C1 segment of cervical spinal cord (tissue), 14 donors: Measurements from ENCODE around the gene SLC25A52.
"Not testable (repeated sequence)": the region's sequence is repeated elsewhere in the genome, so short reads cannot be mapped to it uniquely, and the experiment has no call there.

Source experiments
- DNase-seq, 14 donors: peaks; one replicate each; lab custom pipeline; 2025; lab: John Stamatoyannopoulos, UW

The SLC25A52 gene, protein sequence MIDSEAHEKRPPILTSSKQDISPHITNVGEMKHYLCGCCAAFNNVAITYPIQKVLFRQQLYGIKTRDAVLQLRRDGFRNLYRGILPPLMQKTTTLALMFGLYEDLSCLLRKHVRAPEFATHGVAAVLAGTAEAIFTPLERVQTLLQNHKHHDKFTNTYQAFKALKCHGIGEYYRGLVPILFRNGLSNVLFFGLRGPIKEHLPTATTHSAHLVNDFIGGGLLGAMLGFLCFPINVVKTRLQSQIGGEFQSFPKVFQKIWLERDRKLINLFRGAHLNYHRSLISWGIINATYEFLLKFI

GRCh38 chr18:31760695-31761094, at the start of gene SLC25A52:
SLC25A52 (minus strand) TSS chr18:31760880; CDS start chr18:31760661, 219 bp downstream.
- DNase-seq = no peak

GRCh38 chr18:31809049-31809448, 48.4 kb upstream of the SLC25A52 start:
- DNase-seq = not testable (repeated sequence)

DNA sequence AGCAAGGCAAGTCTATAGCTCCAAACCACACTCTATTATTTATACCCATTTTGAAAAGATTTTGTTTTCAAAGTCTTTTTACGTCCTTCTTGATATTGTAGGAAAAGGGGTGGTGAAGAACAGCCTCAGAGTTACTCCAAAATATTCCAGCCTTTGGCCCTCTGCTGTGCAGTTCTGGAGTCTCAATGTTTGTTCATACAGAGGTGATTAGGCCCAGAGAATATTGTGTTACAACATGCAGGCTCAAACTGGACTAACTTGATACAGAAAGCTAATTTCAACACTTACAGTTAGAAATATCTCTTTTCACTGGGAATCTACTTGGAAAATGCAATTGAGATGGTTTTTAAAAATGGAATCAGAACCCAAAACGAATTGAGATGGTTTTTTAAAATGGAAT, 40.4 kb upstream of the SLC25A52 start:
- DNase-seq = no peak

GRCh38 chr18:31799257-31799656, 38.6 kb upstream of the SLC25A52 start:
- not testable (repeated sequence) for DNase-seq

DNA sequence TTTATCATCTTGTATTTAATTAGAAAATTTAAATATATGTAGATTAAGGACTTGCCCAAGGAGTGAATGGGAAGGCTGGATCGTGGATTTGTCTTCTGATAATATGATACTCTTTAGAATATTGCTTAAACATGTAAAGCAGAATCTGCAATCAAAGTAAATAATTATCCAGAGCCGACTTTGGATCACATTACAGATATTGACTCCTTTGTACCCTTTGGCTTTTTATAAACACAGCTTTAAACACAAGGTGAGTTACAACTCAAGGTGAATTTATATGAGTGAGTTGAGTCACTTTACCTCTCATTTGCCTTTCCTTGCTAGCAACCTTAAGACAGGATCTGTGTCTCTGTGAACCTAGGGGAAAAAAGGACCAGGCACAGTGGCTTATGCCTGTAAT, 37.7 kb upstream of the SLC25A52 start:
- DNase-seq = no peak

GRCh38 chr18:31795747-31796146, 35.1 kb upstream of the SLC25A52 start:
- DNase-seq = no peak

DNA sequence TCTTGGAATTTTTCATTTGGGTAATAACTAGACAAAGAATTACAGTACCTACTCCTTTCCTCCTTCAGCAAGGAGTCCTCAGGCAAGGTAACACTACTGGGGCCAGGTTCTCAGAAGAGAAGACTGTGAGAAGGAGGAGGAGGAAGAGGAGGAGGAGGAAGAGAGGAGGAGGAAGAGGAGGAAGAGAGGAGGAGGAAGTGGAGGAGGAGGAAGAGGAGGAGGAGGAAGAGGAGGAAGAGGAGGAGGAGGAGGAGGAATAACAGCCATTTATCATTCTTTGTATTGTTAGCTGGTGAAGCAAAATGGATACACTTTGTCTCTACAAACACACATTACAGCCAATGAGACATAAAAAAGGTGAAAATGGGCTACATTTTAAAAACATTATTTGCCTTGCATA, 32.9 kb upstream of the SLC25A52 start:
- DNase-seq = no peak

GRCh38 chr18:31792580-31792911, 31.9 kb upstream of the SLC25A52 start:
- no peak for DNase-seq

DNA sequence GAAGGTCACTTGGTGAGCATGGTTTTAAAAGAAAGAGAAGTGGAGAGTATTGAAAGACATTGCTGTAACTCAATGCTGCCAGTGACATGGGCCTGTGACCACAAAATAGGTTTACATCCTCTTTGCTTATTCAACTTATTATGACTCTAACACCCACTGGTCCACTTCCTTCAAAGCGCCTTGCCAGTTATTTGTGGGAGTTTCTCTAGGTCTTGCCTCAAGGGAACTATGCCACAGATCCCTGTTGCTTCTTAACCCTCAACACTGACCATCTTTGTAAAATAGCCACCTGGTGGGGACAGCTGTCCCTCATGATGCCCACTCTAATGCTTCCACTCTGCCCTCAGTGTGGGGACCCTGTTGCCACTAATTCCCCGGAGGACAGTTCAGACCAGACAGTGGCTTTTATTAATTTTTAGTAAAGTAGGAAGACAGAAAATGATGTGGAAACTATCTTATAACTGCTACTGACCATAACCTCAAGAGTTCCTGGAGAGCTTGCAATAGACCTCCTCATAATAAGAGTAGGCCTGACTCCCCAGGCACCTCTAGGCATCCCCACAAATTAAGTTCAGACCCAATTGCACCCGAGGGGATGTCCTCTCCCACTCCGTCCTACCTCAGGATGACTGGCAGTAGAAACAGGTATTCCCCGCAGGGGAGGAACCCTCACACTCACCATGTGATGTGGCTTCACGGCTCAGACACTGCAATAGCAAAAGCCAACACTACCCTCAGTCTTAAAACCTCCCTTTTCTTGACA, 31.3 kb upstream of the SLC25A52 start:
- no peak for DNase-seq

GRCh38 chr18:31789409-31789808, 28.7 kb upstream of the SLC25A52 start:
- DNase-seq = no peak

DNA sequence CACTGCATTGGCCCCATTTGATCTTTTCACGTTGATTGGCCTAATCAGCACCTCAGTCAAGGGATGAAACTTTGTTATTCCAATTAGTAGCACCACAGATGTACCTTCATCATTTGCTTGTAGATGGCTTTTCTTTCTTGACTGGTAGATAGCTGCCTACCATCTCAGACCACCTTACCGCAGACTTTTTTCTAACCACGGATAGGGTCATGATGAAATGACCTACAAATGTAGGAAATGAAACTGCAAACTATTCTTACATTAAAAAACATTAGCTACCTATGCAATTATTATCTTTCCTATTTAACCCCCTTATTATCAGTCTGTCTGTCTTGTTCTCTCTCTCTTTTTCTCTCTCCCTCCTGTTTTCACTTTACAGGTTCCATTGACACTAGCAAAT, 22.4 kb upstream of the SLC25A52 start:
- DNase-seq = no peak

DNA sequence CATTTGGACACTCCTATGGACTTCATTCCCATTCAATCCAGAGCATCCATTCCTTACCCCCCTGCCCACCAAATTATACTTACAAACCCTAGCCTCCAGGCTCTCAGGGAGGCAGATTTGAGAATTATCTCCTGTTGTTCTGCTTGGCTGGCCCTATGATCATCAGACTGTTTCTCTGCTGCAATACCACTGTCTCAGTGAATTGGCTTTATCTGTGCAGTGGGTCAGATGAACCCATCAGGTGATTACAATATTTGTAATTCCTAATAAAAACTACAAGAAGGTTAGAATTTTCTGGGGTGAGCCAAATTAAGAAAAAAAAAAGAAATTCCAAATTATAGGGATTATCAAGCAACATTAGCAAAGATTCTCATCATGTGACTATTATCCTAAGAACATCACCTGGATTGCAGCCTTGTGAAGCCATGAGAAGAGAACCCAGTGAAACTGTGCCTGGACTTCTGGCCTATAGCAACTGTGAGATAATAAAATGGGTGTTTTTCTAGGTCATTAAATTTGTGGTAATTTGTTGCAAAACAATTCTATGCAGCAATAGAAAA, 17.8 kb upstream of the SLC25A52 start:
- no peak for DNase-seq

DNA sequence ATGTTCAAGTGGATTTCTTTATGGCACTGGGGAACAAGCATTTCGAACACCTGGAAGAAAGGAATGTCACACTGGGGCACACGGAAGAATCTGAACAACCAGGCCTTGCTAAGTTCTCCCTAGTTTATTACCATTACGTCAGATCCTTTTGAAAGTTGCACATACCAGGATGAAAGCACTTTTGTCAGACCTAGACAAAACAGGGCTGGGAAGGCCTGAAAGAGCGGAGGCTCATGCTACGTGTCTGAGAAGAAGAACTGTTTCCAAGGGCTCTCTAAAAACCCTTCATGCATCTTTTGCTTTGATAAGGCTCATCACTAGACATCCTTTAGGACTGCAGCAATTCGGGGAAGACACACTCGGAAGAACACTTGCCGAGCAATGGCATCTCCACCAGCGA, 15.4 kb upstream of the SLC25A52 start:
- no peak for DNase-seq

DNA sequence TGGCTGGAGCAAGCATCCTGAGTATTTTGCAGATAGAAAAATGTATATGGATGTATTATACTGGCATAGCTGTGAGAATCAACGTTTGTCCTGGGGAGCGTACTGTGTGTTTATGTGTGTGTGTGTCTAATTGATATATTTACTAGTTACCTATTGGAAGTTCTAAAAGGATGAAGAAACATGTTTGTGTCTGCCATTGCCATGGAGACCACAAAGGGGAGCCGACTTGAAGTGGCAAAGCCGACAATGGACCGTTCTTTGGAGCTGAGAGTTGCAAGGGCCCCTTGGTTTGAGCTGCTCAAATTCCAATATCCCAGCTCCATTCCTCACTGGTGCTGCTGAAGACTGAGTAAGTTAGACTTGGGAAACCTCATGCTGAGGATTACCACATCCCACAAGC, 14.3 kb upstream of the SLC25A52 start:
- no peak for DNase-seq

DNA sequence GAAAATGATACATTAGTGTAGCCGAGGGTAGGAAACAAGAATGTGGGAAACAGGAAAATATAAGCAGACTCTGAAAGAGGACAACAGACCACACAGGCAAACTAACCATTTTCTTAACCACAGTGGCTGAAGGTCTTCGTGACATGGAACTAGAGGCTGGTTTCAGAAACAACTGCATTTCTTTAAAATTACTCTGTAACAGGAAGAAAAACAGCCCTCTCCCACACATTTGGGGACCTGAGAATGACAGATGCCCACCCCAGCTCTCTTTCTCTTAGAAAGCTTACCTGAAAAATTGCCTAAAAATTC, 13.8 kb upstream of the SLC25A52 start:
- no peak for DNase-seq

- DNase-seq = no peak
Observed at GRCh38 chr18:31773774-31774476, 13.2 kb upstream of the SLC25A52 start.

- DNase-seq = no peak
Observed at GRCh38 chr18:31772699-31773098, 12.0 kb upstream of the SLC25A52 start.

DNA sequence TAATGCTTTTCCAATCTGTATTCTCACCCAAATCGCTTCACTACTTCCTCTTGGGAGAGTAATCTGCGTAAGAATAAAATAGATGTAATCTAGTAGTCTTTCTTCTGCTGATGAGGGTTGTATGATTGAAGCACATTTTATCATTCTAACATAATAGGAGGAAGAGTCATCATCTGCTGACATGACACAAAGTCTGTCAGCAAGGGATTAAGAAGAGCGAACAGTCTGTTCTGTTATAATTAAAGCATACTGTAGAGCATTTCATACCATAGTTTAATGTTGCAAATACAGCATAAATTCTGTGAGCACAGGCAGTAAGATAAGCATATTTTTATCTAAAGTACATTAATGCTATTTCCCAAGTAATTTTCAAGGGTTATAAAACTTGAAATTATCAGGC, 10.4 kb downstream of the SLC25A52 start:
- DNase-seq = no peak

- no peak for DNase-seq
Observed at GRCh38 chr18:31746396-31746795, 14.3 kb downstream of the SLC25A52 start.

DNA sequence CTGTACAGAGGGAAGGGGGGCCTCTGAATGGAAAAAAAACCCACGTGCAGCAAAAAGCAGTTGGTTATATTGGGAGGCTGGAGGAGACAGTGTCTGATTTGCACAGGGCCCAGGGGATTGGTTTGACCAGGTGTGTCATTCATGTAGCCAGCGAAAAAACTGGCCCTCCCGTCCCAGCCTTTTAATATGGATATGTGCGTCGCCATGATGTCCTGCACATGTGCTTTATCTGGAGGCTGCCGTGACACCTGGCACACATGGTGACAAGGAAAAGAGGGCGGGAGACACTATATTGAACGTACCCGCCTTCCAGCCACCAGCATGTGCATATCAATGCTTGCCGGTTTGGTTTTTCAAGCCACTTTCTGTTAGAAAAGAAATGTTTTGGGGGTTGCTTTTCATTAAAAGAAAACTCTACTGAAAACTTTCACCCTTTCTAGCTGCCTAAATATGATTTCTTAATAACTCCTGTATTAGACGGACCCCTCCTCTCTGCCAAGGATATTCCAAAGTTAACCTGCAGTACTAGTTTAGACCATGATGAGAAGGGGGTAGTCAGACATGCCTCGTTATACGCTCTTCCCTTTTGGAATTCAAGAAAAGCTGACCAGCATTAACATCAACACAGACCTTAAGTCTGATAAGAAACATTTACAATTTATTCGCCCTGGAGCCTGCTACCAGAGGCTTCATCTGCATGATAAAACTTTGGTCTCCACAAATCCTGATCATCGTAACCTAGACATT, 16.2 kb downstream of the SLC25A52 start:
- DNase-seq = no peak

- DNase-seq = not testable (repeated sequence)
Observed at GRCh38 chr18:31743600-31743999, 17.1 kb downstream of the SLC25A52 start.
